GM21576 (cell line): Measurements from ENCODE around the gene TGFBI.

Source experiments
- ATAC-seq: cut with Tn5 transposase; IDR thresholded peaks from one replicate; pipeline ENCODE4 v1.9.1; 2021; ENCODE audit warnings: mild to moderate bottlenecking, moderate library complexity; ENCODE audit not compliant: unreplicated experiment

The TGFBI gene

GRCh38 chr5:136028782-136029742 is at the start of gene TGFBI:
Gene TGFBI, plus strand, starts transcription at chr5:136028988. Its CDS starts 68 bp downstream, at chr5:136029056.
- no peak for ATAC-seq

GRCh38 chr5:135978993-135979392 is 49.8 kb upstream of the TGFBI start:
- no peak for ATAC-seq

DNA sequence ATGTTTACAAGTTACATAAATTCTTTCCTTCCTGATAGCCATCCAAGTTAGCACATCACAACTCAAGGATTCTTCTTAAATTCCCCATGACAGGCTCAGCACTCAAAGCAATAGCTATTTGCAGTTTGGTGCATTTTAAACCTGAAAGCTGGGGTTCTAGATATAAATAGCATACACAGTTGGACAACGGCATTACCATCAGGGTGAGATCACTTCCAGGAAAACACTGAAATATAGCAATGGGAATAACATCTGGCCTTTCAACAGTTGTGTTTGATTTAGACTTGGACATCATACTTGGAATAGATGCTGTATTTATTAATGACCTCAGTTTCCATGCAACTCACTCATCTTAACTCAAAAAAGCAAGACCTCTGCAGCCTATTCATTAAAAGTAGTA is 49.3 kb upstream of the TGFBI start:
- ATAC-seq, result no peak

- no peak for ATAC-seq
Observed at GRCh38 chr5:135980620-135981019, 48.2 kb upstream of the TGFBI start.

GRCh38 chr5:135985951-135986350 is 42.8 kb upstream of the TGFBI start:
- ATAC-seq, result no peak

DNA sequence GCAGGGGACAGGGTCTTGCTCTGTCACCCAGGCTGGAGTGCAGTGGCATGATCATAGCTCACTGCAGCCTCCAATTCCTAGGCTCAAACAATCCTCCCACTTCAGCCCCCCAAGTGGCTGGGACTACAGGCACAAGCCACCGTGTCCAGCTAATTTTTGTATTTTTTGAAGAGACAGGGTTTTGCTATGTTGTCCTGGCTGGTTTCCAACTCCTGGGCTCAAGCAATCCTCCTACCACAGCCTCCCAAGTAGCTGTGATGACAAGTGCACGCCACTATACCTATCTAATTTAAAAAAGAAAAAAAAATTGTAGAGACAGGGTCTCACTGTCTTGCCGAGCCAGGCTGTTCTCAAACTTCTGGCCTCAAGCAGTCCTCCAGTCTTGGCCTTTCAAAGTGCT is 42.4 kb upstream of the TGFBI start:
- no peak for ATAC-seq

DNA sequence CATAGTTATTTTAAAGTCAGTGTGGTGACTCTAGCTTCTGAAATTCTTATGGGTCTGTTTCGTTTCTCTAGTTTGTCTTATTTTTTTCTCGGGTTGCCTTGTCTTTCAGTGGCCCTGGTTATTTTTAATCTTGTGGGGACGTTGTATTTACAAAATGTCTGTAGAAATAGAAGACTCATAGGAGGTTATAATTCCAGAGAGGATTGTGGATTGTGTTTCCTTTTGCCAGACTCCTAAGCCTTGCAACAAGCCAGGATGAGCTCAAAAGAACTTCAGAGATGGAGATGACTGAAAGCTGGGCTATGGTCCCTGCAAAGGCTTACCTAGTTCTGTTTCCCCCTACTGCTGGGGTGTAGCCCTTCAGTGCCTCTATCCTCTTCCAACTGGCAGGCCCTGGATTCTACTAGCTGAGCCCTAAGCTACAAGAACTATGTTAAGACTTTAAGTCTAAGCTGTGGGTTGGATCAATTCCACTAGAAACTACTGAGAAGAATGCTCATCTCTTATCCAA is 41.8 kb upstream of the TGFBI start:
- no peak for ATAC-seq

GRCh38 chr5:135988546-135988945 is 40.2 kb upstream of the TGFBI start:
- ATAC-seq, result no peak

GRCh38 chr5:135989686-135990085 is 39.1 kb upstream of the TGFBI start:
- no peak for ATAC-seq

DNA sequence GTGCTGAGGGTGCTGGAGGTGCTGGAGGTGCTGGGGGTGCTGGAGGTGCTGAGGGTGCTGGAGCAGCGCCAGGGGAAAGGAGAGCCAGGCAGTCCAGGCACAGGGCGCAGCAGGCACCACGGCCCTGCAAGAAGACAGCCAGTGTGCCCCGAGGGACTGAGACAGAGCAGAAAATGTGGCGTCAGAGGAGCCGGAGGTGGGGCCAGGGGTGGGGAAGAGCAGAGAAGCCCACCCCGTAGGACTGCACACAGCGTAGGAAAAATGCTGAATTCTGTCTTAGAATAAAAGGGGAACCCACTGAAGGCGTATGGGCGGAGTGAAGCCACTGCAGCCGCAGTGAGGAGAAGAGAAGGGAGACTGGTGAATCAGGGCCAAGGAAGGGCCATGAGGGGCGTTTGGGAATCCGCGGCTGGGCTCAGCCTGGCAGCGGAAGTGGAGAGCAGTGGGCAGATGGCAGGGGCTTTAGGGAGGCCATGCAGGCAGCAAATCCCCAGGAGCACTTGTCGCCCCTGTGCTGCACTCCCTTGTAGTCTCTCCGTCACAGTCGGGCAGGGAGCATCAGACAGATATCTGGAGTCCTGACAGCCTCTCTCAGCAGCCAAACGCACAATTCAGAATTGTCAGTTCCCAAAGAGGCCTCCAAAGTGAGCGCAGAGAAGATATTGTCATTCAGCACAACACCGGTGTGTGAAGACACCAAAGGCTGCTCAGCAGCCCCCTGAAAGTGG is 38.1 kb upstream of the TGFBI start:
- ATAC-seq, result no peak

DNA sequence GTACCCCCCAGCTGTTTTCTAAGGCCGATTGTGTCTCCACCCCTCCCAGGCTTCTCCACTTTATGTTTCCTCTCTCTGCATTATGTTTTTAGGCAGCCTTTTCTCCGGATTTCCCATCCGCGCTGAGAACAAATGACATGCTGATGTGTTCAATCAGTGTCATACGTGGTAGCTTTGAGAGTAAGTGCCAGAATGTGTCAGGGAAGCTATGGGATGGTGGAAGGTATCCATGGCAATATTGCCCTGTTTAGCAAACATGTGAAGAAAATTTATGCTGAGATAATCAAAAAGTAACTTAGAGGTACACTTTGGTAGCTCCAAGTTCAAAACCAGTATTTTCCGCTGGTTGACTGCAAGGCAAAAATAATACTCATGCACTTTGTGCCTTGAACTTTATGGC is 37.4 kb upstream of the TGFBI start:
- ATAC-seq, result no peak

GRCh38 chr5:135993335-135993879 is 35.4 kb upstream of the TGFBI start:
- no peak for ATAC-seq

- no peak for ATAC-seq
Observed at GRCh38 chr5:135993880-135994636, 34.7 kb upstream of the TGFBI start.

- no peak for ATAC-seq
Observed at GRCh38 chr5:135995976-135996375, 32.8 kb upstream of the TGFBI start.

DNA sequence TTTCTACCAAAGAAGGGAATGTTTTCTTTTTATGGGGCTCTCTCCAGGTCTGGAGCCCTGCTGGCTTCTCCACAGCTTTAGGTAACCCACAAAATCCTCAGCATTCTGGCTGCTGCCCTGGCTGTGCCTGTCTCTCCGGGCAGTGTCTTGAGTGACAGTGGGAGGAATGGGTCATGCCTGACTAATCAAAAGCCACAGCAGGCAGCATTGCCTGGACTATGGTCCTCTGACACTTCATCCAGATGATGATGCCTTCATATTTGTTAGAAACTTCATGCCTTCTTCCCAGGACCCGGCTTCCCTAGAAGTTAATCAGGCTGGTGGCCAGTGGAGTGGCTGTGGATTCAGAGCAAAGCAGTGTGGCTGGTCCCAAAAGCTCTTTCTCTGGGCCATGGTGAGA is 32.2 kb upstream of the TGFBI start:
- no peak for ATAC-seq

DNA sequence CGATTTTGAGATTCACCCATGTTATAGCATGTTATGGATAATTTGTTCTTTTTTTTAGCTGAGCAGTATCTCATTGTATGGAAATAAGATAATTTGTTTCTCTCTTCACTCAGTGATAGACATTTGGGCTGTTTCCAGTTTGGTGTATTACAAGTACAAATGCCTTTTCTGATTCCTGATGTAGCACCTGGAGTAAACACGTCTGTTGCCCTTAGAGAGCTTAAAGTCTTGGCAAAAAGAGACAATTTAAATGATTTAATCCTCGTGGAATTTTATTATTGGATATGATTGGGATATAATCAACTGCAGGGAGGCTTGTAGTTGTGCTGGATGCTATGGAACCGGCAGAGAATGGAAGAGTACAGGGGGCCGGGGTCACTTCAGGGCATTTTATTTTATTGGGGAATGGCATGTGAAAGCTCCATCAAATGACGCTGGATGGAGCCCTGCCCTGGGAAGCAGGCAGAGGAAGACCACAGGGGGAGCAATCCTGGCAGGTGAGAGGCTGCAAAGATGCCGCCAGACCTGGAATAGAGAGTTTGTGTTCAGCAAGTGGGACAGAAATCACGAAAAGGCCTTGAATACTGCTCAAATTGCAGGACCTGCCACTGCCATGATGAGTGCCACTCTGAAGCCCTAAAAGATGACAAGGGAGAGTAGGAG is 31.0 kb upstream of the TGFBI start:
- ATAC-seq, result no peak

DNA sequence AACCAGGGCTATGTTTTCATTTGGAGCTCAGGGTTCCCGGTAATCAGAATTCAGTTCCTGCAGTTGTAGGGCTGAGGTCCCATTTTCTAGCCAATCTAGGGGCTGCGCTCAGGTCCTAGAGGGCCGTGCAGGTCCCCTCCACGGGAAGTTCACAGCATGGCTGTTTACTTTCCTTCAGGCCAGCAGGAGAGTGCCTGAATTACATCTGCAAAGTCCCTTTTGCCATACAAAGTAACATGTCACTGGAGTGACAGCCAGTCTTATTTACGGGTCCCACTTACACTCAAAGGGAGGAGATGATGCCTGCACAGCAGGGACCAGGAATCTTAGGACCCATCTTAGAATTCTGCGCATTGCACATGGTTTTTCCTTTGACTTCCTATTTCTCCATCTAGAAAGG is 29.9 kb upstream of the TGFBI start:
- no peak for ATAC-seq

DNA sequence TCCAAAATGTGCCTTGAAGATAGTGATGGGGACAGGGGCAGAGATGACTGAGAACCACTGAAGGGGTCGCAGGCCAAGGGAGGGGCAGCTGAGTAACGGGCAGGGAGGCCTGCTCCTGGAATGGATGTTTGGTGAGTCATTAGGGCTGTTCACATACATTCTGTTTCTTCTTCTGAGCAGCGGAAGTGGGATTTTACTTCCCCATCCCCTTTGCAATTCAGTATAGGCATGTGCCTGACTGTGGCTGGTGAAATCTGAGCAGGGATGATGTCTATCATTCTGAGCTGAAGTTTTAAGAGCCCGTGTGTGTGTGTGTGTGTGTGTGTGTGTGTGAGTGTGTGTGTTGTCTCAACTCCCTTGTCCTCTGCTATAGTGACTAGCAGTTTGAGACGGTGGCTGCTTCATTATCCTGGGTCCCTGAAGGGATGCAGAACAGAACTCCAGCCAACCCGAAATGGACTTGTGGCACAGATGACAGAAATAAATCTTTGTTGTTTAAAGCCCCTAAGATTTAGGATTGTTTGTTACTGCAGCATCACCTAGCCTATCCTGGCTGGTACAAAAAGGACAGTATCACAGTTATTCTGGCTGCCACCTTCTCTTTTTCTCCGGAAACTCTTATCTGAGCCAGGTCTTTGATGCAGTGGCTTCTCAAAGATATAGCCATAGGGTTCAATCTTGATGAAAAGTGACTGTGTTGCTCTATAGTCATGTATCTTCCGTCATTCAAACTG is 29.2 kb upstream of the TGFBI start:
- ATAC-seq, result no peak

- no peak for ATAC-seq
Observed at GRCh38 chr5:136000147-136000546, 28.6 kb upstream of the TGFBI start.

DNA sequence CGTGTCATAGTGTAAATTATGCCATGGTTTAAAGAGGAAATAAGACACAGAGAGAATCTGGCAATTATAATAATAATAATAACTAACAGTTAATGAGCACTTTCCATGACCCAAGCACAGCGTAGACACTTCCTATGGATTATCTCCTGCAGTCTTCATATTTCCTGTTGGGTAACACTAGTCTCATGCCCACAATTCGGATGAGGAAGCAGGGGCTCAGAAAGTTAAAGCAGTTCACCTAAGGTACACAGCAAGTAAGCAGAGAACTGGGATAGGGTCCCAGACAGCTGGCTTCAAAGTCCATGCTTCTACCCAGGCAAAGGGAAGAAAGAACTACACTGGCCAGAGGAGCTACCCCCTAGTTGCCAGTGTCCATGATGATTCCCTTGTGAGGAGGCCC is 27.9 kb upstream of the TGFBI start:
- no peak for ATAC-seq
